PC-3 (cell line): ENCODE measurements around the gene EXOSC10. TPM values are rescaled to one million over a fixed set of nuclear protein-coding genes. Genes with fewer than 3 reads are reported as not detected.
A peak's percentile ranks its signal among the peaks of the same experiment; 100 is the strongest.
"Not testable (repeated sequence)": the region's sequence is repeated elsewhere in the genome, so short reads cannot be mapped to it uniquely, and the experiment has no call there.

Source experiments
- ATAC-seq: fragments of 200-7000 bp; cut with Tn5 transposase; 2 replicates; pipeline ENCODE4 v1.9.1; 2020; ENCODE audit warnings: mild to moderate bottlenecking, moderate library complexity
- BruUV-seq: library from RNA; stranded (reverse); fragments of 400-500 nt; replicated peaks from 2 replicates; lab custom pipeline; 2021; lab: Mats Ljungman, UMichigan
- CTCF ChIA-PET: fragments of 300-600 bp; sonication (Branson Sonifier 250); formaldehyde crosslinking; loops from one replicate; lab custom pipeline; 2022; ENCODE audit warnings: antibody characterized with exemption; lab: Charles Lee
- POLR2A ChIA-PET: fragments of 300-600 bp; sonication (Branson Sonifier 250); formaldehyde crosslinking; loops from one replicate; lab custom pipeline; 2022; ENCODE audit warnings: antibody characterized with exemption; ENCODE audit not compliant: unreplicated experiment; lab: Charles Lee
- DNase-seq: peaks from one replicate; pipeline ENCODE4 v3.0.0-alpha.2; 2015
- H2AFZ ChIP-seq: fragments of 300-600 bp; sonication (generic); 2 replicates; pipeline ENCODE4 v1.6.0; 2016; ENCODE audit warnings: antibody characterized with exemption, low read length
- H3F3A ChIP-seq: fragments of 300-600 bp; sonication (generic); one replicate; pipeline ENCODE4 v1.6.0; 2017; ENCODE audit warnings: antibody characterized with exemption, low read length, control low read depth, mild to moderate bottlenecking; ENCODE audit not compliant: unreplicated experiment
- H3K27ac ChIP-seq: fragments of 300-600 bp; sonication (generic); 2 replicates; pipeline ENCODE4 v1.5.1; 2016; ENCODE audit warnings: mild to moderate bottlenecking, low read length
- H3K27me3 ChIP-seq: fragments of 300-600 bp; sonication (generic); 2 replicates; pipeline ENCODE4 v1.6.1; 2016; ENCODE audit warnings: low read length, mixed read lengths
- H3K36me3 ChIP-seq: fragments of 300-600 bp; sonication (generic); 2 replicates; pipeline ENCODE4 v1.6.1; 2016; ENCODE audit warnings: low read depth, mixed run types, low read length, mixed read lengths
- H3K4me1 ChIP-seq: fragments of 300-600 bp; sonication (generic); 2 replicates; pipeline ENCODE4 v1.5.1; 2016; ENCODE audit warnings: low read length; ENCODE audit not compliant: insufficient read depth
- H3K4me2 ChIP-seq: fragments of 300-600 bp; sonication (generic); 2 replicates; pipeline ENCODE4 v1.6.0; 2016; ENCODE audit warnings: low read length
- H3K4me3 ChIP-seq: fragments of 300-600 bp; sonication (generic); 2 replicates; pipeline ENCODE4 v1.5.1; 2016; ENCODE audit warnings: mild to moderate bottlenecking, low read length, mixed read lengths
- H3K79me2 ChIP-seq: fragments of 300-600 bp; sonication (generic); 2 replicates; pipeline ENCODE4 v1.6.1; 2017; ENCODE audit warnings: low read length, mixed read lengths
- H3K9ac ChIP-seq: fragments of 300-600 bp; sonication (generic); 2 replicates; pipeline ENCODE4 v1.6.0; 2016; ENCODE audit warnings: mild to moderate bottlenecking, low read length
- H3K9me2 ChIP-seq: fragments of 300-600 bp; sonication (generic); replicated peaks from 2 replicates; pipeline ENCODE4 v1.6.1; 2016; ENCODE audit warnings: mixed run types, low read length, mixed read lengths
- H3K9me3 ChIP-seq: fragments of 300-600 bp; sonication (generic); 2 replicates; pipeline ENCODE4 v1.6.1; 2016; ENCODE audit warnings: low read length, mixed read lengths
- H4K20me1 ChIP-seq: fragments of 300-600 bp; sonication (generic); 2 replicates; pipeline ENCODE4 v1.6.1; 2016; ENCODE audit warnings: low read length, mixed read lengths
- CTCF ChIP-seq: fragments of 300-600 bp; sonication (generic); conservative IDR thresholded peaks from 2 replicates; pipeline ENCODE4 v1.5.1; 2017; ENCODE audit warnings: antibody characterized with exemption, low read depth, mild to moderate bottlenecking, low read length
- EZH2 ChIP-seq: fragments of 300-600 bp; sonication (generic); IDR thresholded peaks from one replicate; pipeline ENCODE4 v1.6.1; 2017; ENCODE audit warnings: antibody characterized with exemption, mild to moderate bottlenecking, low read length; ENCODE audit not compliant: unreplicated experiment
- EZH2phosphoT487 ChIP-seq: fragments of 300-600 bp; sonication (generic); IDR thresholded peaks from 2 replicates; pipeline ENCODE4 v1.6.1; 2018; ENCODE audit warnings: mild to moderate bottlenecking, antibody characterized with exemption, low read length, borderline replicate concordance
- intact Hi-C: fragments of 100-400 bp; cut with micrococcal nuclease; formaldehyde crosslinking; loops from 2 replicates; pipeline ENCODE4 v1.9.0; 2023
- total RNA-seq: library from RNA; depleted of rRNA; stranded (reverse); fragments of >200 nt; gene quantifications from 2 replicates; pipeline ENCODE4 v1.2.3, GENCODE V29; 2014

The EXOSC10 gene
- total RNA-seq, 1 experiment from 2014 or later, result 96.3 TPM

- Histone ChIP-seq H3K4me2 (no peak overlapping the region), H4K20me1 (no peaks in the 10 kb centered on the region), H3K36me3 (no peaks in the 10 kb centered on the region), H3F3A (no peaks in the 10 kb centered on the region), H3K27me3 (no peaks in the 10 kb centered on the region), H3K4me3 (no peak overlapping the region), H3K9me2 (no peaks in the 10 kb centered on the region), H3K79me2 (no peaks in the 10 kb centered on the region), H3K9me3 (no peaks in the 10 kb centered on the region), H3K27ac (no peak overlapping the region), H3K9ac (no peak overlapping the region), H3K4me1 (no peaks in the 10 kb centered on the region), H2AFZ (no peak overlapping the region)
- peak; percentile 98 for ATAC-seq
- no TSS peak for BruUV-seq
- POLR2A ChIA-PET, result interaction anchor here (0.5 to 0.7 kb wide), 3 partner anchors 22 to 586 kb away, joined by 3 read pairs; partner anchors contain the start of gene SRM
- intact Hi-C loops, result loop anchor here (1.0 to 10.0 kb wide), 3 partner anchors 147 to 608 kb away; partner anchors contain the start of gene ANGPTL7
- TF ChIP-seq CTCF (peak; percentile 98), EZH2 (no peak)
- CTCF ChIA-PET, result interaction anchor here (0.5 to 1.5 kb wide), 15 partner anchors 13 to 661 kb away, joined by 3 to 15 read pairs (median 4); partner anchors contain the start of genes MTOR and SRM
- peak; percentile 91 for DNase-seq
These were observed 61.9 kb downstream of the EXOSC10 start for GRCh38 chr1:11037740-11038182.

- intact Hi-C loops, result loop anchor here (1.0 to 10.0 kb wide), 3 partner anchors 148 to 608 kb away; partner anchors contain the start of gene ANGPTL7
- H3K9ac ChIP-seq, H4K20me1 ChIP-seq, H3K27me3 ChIP-seq, H3K79me2 ChIP-seq, H3K4me3 ChIP-seq, H2AFZ ChIP-seq, DNase-seq, H3K27ac ChIP-seq, H3K36me3 ChIP-seq, BruUV-seq, H3K9me2 ChIP-seq, H3F3A ChIP-seq, H3K9me3 ChIP-seq, H3K4me1 ChIP-seq, H3K4me2 ChIP-seq, ATAC-seq: not testable (repeated sequence)
- POLR2A ChIA-PET, result interaction anchor here (0.5 to 0.7 kb wide), 3 partner anchors 108 to 587 kb away, joined by 3 read pairs; no protein-coding TSS in a partner anchor
- CTCF ChIA-PET, result interaction anchor here (0.5 to 1.5 kb wide), 12 partner anchors 13 to 620 kb away, joined by 3 to 15 read pairs (median 4); partner anchors contain the start of genes MTOR and SRM
These were observed 62.5 kb downstream of the EXOSC10 start for GRCh38 chr1:11037019-11037739.

DNA sequence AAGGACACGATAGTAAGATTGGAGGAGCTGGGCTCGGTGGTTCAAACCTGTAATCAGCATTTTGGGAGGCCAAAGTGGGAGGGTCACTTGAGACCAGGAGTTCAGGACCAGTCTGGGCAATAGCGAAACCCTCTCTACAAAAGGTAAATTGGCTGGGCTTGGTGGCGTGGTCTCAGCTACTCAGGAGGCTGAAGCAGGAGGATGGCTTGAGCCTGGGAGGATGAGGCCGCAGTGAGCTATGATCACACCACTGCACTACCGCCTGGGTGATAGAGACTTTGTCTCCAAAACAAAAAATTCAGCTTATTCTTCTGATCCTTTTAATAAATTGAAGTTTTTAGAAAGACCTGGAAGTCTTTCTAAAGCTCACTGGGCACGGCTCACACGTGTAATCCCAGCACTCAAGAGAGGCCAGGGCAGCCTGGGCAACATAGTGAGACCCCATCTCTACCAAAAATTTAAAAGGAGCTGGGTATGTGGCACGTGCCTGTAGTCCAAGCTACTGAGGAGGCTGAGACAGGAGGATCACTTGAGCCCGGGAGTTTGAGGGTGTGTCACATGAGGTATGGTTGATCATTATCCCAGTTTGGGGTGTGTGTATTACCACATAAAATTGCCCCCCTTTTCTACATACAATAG is 67.9 kb downstream of the EXOSC10 start:
- intact Hi-C loops, result loop anchor here (10.0 kb wide), 1 partner anchor 153 kb away; the partner anchor contains the start of gene ANGPTL7
- no TSS peak for BruUV-seq

More for the DNA sequence above, 67.9 kb downstream of the EXOSC10 start:
- no peaks in the 10 kb centered on the region for H3F3A ChIP-seq
- H4K20me1 ChIP-seq, result no peaks in the 10 kb centered on the region
- H3K4me2 ChIP-seq, result no peak overlapping the region
- ATAC-seq (peak; percentile 13), DNase-seq (no peak)
- H3K4me1 ChIP-seq, result no peaks in the 10 kb centered on the region
- H3K9ac ChIP-seq, result no peak overlapping the region
- no peaks in the 10 kb centered on the region for H3K9me3 ChIP-seq
- H3K36me3 ChIP-seq, result no peaks in the 10 kb centered on the region; the same call in 1 of the 2 replicates
- H3K4me3 ChIP-seq, result no peak overlapping the region
- TF ChIP-seq EZH2, result no peak
- TF ChIP-seq EZH2phosphoT487, result no peak
- no peak for TF ChIP-seq CTCF
- no peaks in the 10 kb centered on the region for H3K79me2 ChIP-seq
- no peaks in the 10 kb centered on the region for H3K9me2 ChIP-seq
- ChIA-PET POLR2A (interaction anchor here (0.6 kb wide), 2 partner anchors 21 to 180 kb away, joined by 3 to 4 read pairs; no protein-coding TSS in a partner anchor), CTCF (interaction anchor here (0.6 to 1.0 kb wide), 2 partner anchors 90 to 538 kb away, joined by 3 read pairs; no protein-coding TSS in a partner anchor)
- H2AFZ ChIP-seq, result no peak overlapping the region
- H3K27ac ChIP-seq, result no peak overlapping the region
- H3K27me3 ChIP-seq, result no peaks in the 10 kb centered on the region
